ENCODE data around the gene TXNL4A.
A peak's percentile ranks its signal among the peaks of the same experiment; 100 is the strongest.
"Not testable (repeated sequence)": the region's sequence is repeated elsewhere in the genome, so short reads cannot be mapped to it uniquely, and the experiment has no call there.

The TXNL4A gene, protein sequence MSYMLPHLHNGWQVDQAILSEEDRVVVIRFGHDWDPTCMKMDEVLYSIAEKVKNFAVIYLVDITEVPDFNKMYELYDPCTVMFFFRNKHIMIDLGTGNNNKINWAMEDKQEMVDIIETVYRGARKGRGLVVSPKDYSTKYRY

GRCh38 chr18:79988451-79989194 is at the start of gene TXNL4A:
TSS of gene TXNL4A (minus strand) at chr18:79988563. CDS start at chr18:79988392, 171 bp downstream.
- peak; percentile 57 to 81 (median 69) for DNase-seq (ENCODE audit: low read depth in 4 of 4, low spot score in 1 of 4)

GRCh38 chr18:80037300-80037699 is 48.9 kb upstream of the TXNL4A start:
- DNase-seq (ENCODE audit: low read depth in 4 of 4, low spot score in 1 of 4) = no peak

GRCh38 chr18:80035997-80036396 is 47.6 kb upstream of the TXNL4A start:
- DNase-seq (ENCODE audit: low read depth in 4 of 4, low spot score in 1 of 4) = no peak

DNA sequence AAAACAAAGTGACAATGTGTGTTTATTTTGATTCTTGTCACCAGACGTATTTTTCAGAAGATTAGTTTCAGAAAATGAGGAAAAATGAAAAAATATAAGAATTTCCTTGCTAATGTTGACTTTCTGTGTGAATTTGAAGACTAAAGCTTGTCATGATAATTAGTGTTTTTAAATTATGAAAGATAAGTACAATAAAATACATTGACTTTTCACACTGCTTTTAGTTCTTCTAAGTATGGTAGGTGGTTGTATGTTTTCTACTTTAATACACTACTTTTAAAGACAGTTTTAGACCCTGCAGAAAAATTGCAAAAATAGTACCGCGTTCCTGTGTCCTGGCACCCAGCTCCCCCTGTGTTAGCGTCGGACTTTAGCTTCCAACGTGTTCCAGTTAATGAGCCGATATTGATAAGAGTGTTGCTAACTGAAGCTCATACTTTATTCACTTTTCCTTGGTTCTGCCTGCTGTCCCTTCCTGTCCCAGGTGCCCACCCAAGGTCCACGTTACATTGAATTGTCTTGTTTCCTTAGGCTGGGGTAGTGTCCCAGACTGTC is 46.6 kb upstream of the TXNL4A start:
- DNase-seq (ENCODE audit: low read depth in 4 of 4, low spot score in 1 of 4) = no peak

DNA sequence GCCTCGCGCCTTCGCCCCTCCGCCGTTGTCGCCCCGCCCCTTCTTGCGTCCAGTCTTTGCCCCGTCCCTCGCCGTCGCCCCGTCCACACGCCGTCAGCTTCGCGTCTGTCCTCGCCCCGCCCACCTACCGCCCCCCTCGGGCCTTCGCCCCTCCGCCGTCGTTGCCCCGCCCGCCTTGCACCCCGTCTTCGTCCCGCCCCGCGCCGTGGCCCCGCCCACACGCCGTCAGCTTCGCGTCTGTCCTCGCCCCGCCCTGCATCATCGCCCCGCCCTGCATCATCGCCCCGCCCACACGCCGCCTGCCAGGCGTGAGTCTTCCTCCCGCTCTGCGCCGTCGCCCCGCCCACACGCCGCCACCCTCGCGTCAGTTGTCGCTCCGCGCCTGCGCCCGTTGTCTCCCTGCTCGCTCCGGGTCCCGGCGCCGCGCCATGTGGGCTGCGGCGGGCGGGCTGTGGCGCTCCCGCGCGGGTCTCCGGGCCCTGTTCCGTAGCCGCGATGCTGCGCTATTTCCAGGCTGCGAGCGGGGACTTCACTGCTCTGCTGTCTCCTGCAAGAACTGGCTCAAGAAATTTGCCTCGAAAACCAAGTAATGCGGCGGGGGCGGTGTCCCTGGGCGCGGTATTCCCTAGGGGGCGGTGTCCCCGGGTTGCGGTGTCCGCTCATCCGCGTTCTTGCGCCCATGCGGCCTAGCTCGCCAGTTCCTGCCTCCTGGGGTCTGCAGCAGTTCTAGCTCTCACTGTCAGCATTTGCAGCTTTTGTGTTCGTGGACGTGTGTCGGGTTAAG is 45.9 kb upstream of the TXNL4A start, which contains the start of gene RBFA:
Gene RBFA (plus strand): TSS at position 367 of the 784 bp plus-strand sequence. CDS start 62 bp downstream, at position 429.
- peak; percentile 98 to 100 (median 99) for DNase-seq (ENCODE audit: low read depth in 4 of 4, low spot score in 1 of 4)

GRCh38 chr18:80033181-80034067 is 45.1 kb upstream of the TXNL4A start:
- peak; percentile 10 to 43 (median 34) for DNase-seq (ENCODE audit: low read depth in 4 of 4, low spot score in 1 of 4)

DNA sequence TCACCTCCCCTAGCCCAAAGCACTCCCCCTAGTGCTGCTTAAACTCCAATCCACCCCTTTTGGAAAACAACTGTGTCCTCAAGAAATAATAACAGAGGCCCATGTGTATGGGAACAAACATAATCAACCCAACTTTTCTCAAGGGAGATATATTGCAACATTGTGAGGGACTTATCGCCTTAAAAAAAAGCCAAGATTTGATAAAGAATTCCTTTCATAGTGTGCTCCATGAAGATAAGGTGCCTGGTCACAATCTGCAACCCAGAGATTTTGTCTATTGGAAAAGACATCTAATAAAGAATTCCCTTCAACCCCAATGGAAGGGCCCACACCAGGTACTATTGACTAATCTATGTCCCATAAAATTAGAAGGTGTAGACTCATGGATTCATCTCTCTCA is 41.3 kb upstream of the TXNL4A start:
- DNase-seq (ENCODE audit: low read depth in 4 of 4, low spot score in 1 of 4) = no peak

DNA sequence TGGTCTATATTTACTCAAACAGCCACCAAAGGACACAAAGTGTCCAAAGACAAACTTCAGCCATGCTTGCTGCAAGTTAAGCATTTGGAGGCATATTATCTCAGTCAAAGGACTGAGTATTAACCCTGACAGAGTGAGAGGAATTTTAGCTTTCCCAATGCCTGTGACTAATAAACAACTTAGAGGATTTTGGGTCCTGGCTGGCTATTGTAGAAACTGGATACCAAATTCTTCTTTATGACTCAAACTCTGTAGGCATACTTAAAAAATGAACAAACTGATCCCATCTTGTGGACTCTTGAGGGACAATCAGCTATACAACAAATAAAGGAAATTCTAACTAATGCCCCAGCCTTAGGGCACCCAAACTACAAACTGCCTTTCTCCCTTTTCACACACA is 39.4 kb upstream of the TXNL4A start:
- DNase-seq (ENCODE audit: low read depth in 4 of 4, low spot score in 1 of 4) = not testable (repeated sequence)

DNA sequence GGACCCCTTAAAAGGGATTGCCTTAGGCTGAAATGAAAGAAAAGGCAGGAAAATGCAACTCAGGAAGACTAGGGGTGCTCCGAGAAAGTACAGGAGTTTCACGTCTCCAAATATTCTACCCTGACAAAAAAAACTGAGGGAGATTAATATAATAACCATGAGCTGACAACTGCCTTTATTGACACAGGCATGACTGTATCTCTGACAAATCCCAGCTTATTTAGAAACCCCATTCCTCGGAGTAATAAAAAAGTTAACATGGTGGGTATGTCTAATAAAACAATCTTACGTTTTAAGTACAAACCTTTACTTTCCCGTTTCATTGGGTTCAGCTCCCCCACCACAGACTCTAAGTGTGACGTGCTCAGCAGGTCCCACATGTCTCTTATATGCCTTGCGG is 38.0 kb upstream of the TXNL4A start:
- no peak for DNase-seq (ENCODE audit: low read depth in 4 of 4, low spot score in 1 of 4)

- DNase-seq (ENCODE audit: low read depth in 4 of 4, low spot score in 1 of 4) = no peak
Observed at GRCh38 chr18:80023173-80023572, 34.8 kb upstream of the TXNL4A start.

DNA sequence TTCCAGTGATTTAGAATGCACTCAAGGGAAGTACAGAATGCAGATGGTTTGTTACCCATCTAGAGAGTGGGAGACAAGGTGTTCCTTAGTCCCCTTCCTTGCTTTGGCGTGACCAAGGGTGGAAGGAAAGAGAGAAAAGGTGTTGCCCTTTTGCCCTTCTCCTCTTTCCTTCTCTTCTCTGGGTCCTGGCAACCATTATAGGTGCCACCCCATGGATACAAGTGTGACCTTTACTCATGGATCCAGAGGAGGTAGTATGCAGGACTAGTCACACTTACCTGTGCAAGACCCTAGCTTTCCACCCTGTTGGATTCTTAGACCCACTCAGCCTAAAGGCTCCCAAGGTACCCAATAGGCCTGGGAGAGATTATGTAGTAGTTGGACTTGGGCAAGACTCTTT is 34.2 kb upstream of the TXNL4A start:
- no peak for DNase-seq (ENCODE audit: low read depth in 4 of 4, low spot score in 1 of 4)

DNA sequence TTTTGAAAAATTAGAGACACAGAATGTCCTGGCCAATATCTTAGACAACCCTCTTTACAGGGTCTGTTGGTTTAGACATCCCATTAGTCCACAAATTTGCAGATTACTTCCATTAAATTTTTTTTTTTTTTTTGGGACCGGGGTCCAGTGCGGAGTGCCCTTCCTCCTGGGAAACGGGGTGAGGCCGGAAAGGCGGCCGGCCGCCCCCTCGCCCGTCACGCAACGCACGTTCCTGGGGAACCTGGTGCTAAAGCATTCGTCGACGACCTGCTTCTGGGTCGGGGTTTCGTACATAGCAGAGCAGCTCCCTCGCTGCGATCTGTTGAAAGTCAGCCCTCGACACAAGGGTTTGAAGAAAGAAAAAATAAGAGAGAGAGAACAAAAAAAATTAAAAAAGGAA is 24.4 kb upstream of the TXNL4A start:
- no peak for DNase-seq (ENCODE audit: low read depth in 4 of 4, low spot score in 1 of 4)

- DNase-seq (ENCODE audit: low read depth in 4 of 4, low spot score in 1 of 4) = not testable (repeated sequence)
Observed at GRCh38 chr18:80011496-80012137, 23.3 kb upstream of the TXNL4A start.

DNA sequence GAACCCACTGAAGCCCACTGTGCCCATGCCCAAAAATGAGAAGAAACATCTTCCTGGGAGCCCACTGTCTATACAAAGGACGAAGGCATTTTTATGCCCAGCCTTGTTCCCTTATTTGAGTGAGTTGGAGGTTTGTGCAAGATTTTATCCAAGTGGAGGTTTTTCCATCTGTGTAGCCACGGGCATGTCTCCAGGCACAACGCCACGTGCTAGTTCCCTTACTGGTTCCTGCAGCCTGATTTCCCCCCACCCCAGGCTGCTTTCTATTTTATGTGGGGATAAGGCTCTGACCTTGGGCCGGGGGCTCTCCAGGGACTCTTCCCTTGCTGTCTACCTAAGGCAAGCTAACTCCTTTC is 22.2 kb upstream of the TXNL4A start:
- DNase-seq (ENCODE audit: low read depth in 4 of 4, low spot score in 1 of 4) = no peak

DNA sequence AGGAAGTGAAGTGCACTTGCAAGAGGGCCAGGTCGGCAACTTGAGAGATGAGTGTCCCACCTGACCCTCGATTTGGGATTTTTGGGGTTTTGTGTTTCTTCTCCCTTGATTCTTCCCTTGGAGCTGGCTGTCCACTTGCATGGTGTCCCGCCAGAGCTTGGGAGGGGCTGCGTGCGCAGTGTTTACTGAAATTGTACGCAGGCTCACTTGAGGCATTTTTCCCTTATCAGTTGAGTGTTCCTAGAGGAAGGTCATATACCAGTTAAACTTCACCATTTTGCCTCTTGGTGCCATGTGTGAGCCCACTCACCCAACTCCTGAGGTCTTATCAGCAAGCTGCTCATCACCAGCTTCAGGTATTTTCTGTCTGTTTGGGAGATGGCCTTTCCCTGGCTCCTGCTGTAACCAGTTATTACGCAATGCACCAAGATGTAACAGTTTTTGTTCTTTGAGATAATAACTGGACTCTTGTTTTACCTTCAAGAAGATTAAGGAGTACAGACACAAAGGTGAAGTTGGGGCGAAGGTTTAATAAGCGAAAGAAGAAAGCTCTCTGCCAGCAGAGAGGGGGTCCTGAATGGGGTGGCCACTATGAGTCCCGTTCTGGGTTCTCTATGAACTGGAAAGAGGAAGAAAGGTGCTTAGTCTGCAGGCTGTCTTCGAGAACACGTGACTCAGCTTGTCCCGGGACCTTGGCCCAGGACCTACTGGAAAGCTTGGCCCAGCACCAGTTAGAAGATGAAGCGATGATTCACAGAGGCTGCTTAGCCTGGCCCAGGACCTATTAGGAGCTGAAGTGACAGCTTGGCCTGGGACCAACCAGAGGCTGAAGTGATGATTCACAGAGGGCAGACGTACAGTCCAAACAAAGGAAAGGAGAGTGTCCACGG is 21.5 kb upstream of the TXNL4A start:
- no peak for DNase-seq (ENCODE audit: low read depth in 4 of 4, low spot score in 1 of 4)

DNA sequence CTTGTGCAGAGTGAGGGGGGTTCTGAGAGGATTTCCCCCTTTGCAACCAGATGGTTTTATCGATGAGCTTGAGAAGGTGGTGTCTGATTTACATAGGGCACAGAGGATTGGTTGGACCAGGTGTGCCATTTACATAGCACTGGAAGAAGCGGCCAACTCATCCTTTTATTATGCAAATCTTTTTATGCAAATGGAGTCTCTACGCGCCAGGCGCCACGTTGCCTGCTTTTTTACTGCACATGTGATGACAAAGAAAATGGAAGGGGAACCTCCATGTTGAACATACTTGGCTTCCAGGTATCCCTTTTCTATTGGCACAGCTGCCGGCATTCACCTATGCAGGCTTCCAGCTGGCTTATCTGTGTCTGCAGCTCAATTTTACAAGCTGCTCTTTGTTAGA is 18.4 kb upstream of the TXNL4A start:
- no peak for DNase-seq (ENCODE audit: low read depth in 4 of 4, low spot score in 1 of 4)

DNA sequence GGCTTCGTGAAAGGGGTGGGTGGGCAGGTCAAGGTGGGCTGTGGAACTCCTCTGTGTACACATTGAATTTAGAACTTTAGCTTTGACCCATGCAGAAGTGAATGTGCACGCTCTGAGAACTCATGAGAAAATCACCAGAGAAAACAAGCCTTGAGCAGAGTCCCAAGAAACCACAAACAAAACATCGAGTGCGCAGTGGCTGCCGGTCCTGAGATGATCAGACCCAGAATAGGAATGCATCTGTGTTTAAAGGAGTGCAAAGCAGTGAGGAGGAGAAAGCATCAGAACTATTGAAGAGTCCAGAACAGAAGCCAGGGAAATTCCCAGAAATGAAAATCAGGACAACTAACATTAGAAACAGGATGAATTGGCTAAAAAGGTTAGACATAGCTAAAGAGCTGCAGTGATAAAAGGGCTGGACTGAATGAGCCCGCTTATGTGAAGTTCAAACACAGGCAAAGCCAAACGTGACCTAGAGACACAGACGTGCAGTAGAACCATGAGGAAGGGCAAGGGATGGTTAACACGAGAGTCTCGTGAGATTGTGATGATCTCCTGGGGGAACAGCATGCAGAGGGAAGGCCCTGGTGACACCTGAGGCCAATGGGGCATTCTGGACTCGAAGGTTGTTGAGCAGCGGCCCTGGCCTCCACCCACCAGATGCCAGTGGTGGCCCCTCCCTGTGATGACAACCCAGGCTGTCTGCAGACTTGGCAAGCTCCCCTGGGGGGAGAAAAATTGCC is 16.4 kb upstream of the TXNL4A start:
- DNase-seq (ENCODE audit: low read depth in 4 of 4, low spot score in 1 of 4) = no peak

DNA sequence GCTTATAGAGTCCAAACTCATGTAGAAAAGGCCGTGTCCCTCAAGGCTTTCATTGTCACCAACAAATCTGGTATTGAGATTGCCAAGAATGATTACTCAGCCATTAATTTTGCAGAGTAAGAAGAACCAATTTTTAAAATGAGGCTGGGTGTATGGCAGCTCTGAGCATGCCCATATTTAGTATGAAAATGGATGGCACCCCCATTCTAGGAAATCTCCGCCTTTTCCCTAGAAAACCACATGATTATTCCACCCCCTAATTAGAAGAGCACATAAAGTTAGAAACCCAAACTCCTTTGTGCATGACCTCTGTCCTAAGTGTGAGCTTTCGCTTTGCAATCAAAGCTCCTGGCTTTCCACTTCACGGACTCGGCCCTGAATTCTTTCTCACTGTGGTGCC is 14.1 kb upstream of the TXNL4A start:
- no peak for DNase-seq (ENCODE audit: low read depth in 4 of 4, low spot score in 1 of 4)

GRCh38 chr18:80000877-80001276 is 12.5 kb upstream of the TXNL4A start:
- no peak for DNase-seq (ENCODE audit: low read depth in 4 of 4, low spot score in 1 of 4)

Data from stimulated activated CD4-positive, alpha-beta T cell treated with anti-CD3 and anti-CD28 coated beads, Interleukin-1b, Interleukin-23, amount 100 ng/mL, for 24 hours (primary cell).